Right renal cortex interstitium (tissue), 3 donors: Measurements from ENCODE around the gene NTRK3. TPM values are rescaled to one million over a fixed set of nuclear protein-coding genes. Genes with fewer than 3 reads are reported as not detected.

Experiments used
- DNase-seq, 3 donors: peaks; one replicate each; pipeline ENCODE4 v3.0.0-alpha.2; 2013; ENCODE audit warnings: low read depth in 3 of 3, low spot score in 2 of 3
- polyA plus RNA-seq, 3 donors: library from polyadenylated mRNA; unstranded; fragments of 120-200 nt; gene quantifications; one replicate each; pipeline ENCODE4 v1.2.1, GENCODE V29; 2013; ENCODE audit not compliant: insufficient read length in 3 of 3

Gene NTRK3
- polyA plus RNA-seq, 3 donors, result 7.9 to 13.2 (median 10.9) TPM

GRCh38 chr15:88258093-88258641, 1.6 kb upstream of the NTRK3 start:
- no peak for DNase-seq

- DNase-seq, result no peak
These were observed 963 bp upstream of the NTRK3 start for GRCh38 chr15:88257311-88258092.

GRCh38 chr15:88255484-88256278, 858 bp downstream of the NTRK3 start:
- DNase-seq, result peak in 1 of 3 donors; percentile 60

- no peak for DNase-seq
These were observed 1.5 kb downstream of the NTRK3 start for GRCh38 chr15:88255087-88255483.

GRCh38 chr15:88252441-88252840, 4.1 kb downstream of the NTRK3 start:
- DNase-seq, result no peak

GRCh38 chr15:88250826-88251225, 5.7 kb downstream of the NTRK3 start:
- DNase-seq, result no peak

GRCh38 chr15:88249220-88249619, 7.3 kb downstream of the NTRK3 start:
- DNase-seq, result no peak

GRCh38 chr15:88247914-88248313, 8.6 kb downstream of the NTRK3 start:
- DNase-seq, result no peak

- no peak for DNase-seq
These were observed 9.7 kb downstream of the NTRK3 start for GRCh38 chr15:88246666-88247446.

- no peak for DNase-seq
These were observed 10.5 kb downstream of the NTRK3 start for GRCh38 chr15:88246081-88246480.

- DNase-seq, result no peak
These were observed 12.4 kb downstream of the NTRK3 start for GRCh38 chr15:88243895-88244787.

- no peak for DNase-seq
These were observed 13.7 kb downstream of the NTRK3 start for GRCh38 chr15:88242586-88243555.

GRCh38 chr15:88241461-88241860, 15.1 kb downstream of the NTRK3 start:
- DNase-seq, result no peak

- no peak for DNase-seq
These were observed 15.5 kb downstream of the NTRK3 start for GRCh38 chr15:88241060-88241459.

GRCh38 chr15:88239594-88239993, 16.9 kb downstream of the NTRK3 start:
- DNase-seq, result no peak

GRCh38 chr15:88238618-88239430, 17.7 kb downstream of the NTRK3 start:
- no peak for DNase-seq

GRCh38 chr15:88234711-88235110, 21.8 kb downstream of the NTRK3 start:
- DNase-seq, result no peak

GRCh38 chr15:88233921-88234320, 22.6 kb downstream of the NTRK3 start:
- no peak for DNase-seq
